Endothelial cell of umbilical vein (primary cell): ENCODE data around the gene LCLAT1. TPM values are rescaled to one million over a fixed set of nuclear protein-coding genes. Genes with fewer than 3 reads are reported as not detected.

Source experiments
- BruUV-seq: library from RNA; stranded (reverse); fragments of 400-500 nt; replicated peaks from 2 replicates; lab custom pipeline; 2021; lab: Mats Ljungman, UMichigan
- CTCF ChIA-PET: fragments of 300-600, 350-600 bp; sonication (Branson Sonifier 250); formaldehyde crosslinking; loops from one replicate; lab custom pipeline; 2021; ENCODE audit warnings: antibody characterized with exemption, inconsistent platforms; lab: Charles Lee
- POLR2A ChIA-PET: fragments of 300-600, 350-600 bp; sonication (Branson Sonifier 250); formaldehyde crosslinking; loops from one replicate; lab custom pipeline; 2021; ENCODE audit warnings: antibody characterized with exemption, inconsistent platforms; lab: Charles Lee
- DNase-seq: peaks from one replicate; pipeline ENCODE4 v3.0.0-alpha.2; 2011; ENCODE audit warnings: low read depth, low spot score
- FAIRE-seq: peaks from 2 replicates; lab custom pipeline; 2011; peaks lifted over from hg19 to GRCh38; lab: Jason Lieb, UNC
- H2AFZ ChIP-seq: 2 replicates; pipeline ENCODE4 v1.6.0; 2012; ENCODE audit warnings: low read depth, low read length, control low read depth, inconsistent platforms
- H3K27ac ChIP-seq: 2 replicates; pipeline ENCODE4 v1.5.1; 2011; ENCODE audit warnings: low read depth, mild to moderate bottlenecking, control low read depth, low read length, moderate library complexity; ENCODE audit not compliant: insufficient read depth
- H3K27me3 ChIP-seq, 2 experiments: 2 replicates each; pipeline versions ENCODE4 v1.6.0 to v1.6.1; 2011; ENCODE audit warnings: low read length in 2 of 2, mixed read lengths in 1 of 2; ENCODE audit not compliant: control insufficient read depth in 2 of 2, insufficient read depth in 2 of 2
- H3K36me3 ChIP-seq, 2 experiments: 2 replicates in 1 of 2; 3 replicates in 1 of 2; pipeline ENCODE4 v1.5.1; 2011; ENCODE audit warnings: low read length in 2 of 2, mild to moderate bottlenecking in 1 of 2, moderate library complexity in 1 of 2; ENCODE audit not compliant: control insufficient read depth in 2 of 2, insufficient read depth in 2 of 2; ENCODE audit errors: extremely low read depth in 1 of 2
- H3K4me1 ChIP-seq: 3 replicates; pipeline ENCODE4 v1.5.1; 2011; ENCODE audit warnings: mild to moderate bottlenecking, low read length; ENCODE audit not compliant: control insufficient read depth, insufficient read depth; ENCODE audit errors: extremely low read depth
- H3K4me2 ChIP-seq: 2 replicates; pipeline ENCODE4 v1.6.1; 2011; ENCODE audit warnings: low read length, control low read depth, mixed read lengths; ENCODE audit not compliant: insufficient read depth
- H3K4me3 ChIP-seq, 3 experiments: fragments of 200-600 bp in 1 of 3; sonication (generic), shearing (Covaris generic) in 1 of 3; replicated peaks in 1 of 3; 2 replicates each; pipeline ENCODE4 v1.5.1; 2011 to 2016; ENCODE audit warnings: control low read depth in 3 of 3, low read length in 3 of 3, mild to moderate bottlenecking in 2 of 3, inconsistent platforms in 1 of 3, low read depth in 1 of 3, moderate library complexity in 1 of 3; ENCODE audit not compliant: insufficient read depth in 1 of 3
- H3K79me2 ChIP-seq: 2 replicates; pipeline ENCODE4 v1.6.0; 2012; ENCODE audit warnings: low read length, inconsistent platforms; ENCODE audit not compliant: control insufficient read depth, insufficient read depth
- H3K9ac ChIP-seq: replicated peaks from 2 replicates; pipeline ENCODE3; 2011; ENCODE audit warnings: low read length, control low read depth; ENCODE audit not compliant: insufficient read depth; ENCODE audit errors: extremely low read depth
- H3K9me1 ChIP-seq: replicated peaks from 3 replicates; pipeline ENCODE4 v1.6.0; 2011; ENCODE audit warnings: mild to moderate bottlenecking, low read length; ENCODE audit not compliant: control insufficient read depth, insufficient read depth; ENCODE audit errors: extremely low read depth
- H3K9me3 ChIP-seq: replicated peaks from 2 replicates; pipeline ENCODE4 v1.5.1; 2012; ENCODE audit warnings: low read length, inconsistent platforms; ENCODE audit not compliant: control insufficient read depth, insufficient read depth
- H4K20me1 ChIP-seq: replicated peaks from 2 replicates; pipeline ENCODE3; 2011; ENCODE audit warnings: mild to moderate bottlenecking, low read length; ENCODE audit not compliant: control insufficient read depth, insufficient read depth; ENCODE audit errors: extremely low read depth
- EZH2 ChIP-seq: IDR thresholded peaks from 2 replicates; pipeline ENCODE4 v1.6.1; 2012; ENCODE audit warnings: borderline replicate concordance, low read depth, mild to moderate bottlenecking, moderate library complexity, low read length, inconsistent platforms; ENCODE audit not compliant: severe bottlenecking
- FOS ChIP-seq: IDR thresholded peaks from 2 replicates; pipeline ENCODE4 v1.6.1; 2011; ENCODE audit warnings: mild to moderate bottlenecking, low read length, moderate library complexity, borderline replicate concordance; ENCODE audit not compliant: insufficient read depth
- GATA2 ChIP-seq: IDR thresholded peaks from 2 replicates; pipeline ENCODE4 v1.7.0; 2011; ENCODE audit warnings: low read depth, mild to moderate bottlenecking, moderate library complexity, mixed read lengths, low read length; ENCODE audit not compliant: insufficient read length, insufficient read depth
- JUN ChIP-seq: IDR thresholded peaks from 2 replicates; pipeline ENCODE4 v1.6.1; 2011; ENCODE audit warnings: borderline replicate concordance, low read depth; ENCODE audit not compliant: insufficient read length, insufficient read depth
- MYC ChIP-seq: IDR thresholded peaks from one replicate; pipeline ENCODE4 v1.6.1; 2011; ENCODE audit warnings: mild to moderate bottlenecking, low read depth, low read length
- POLR2A ChIP-seq: IDR thresholded peaks from 2 replicates; pipeline ENCODE4 v1.6.1; 2012; ENCODE audit warnings: low read depth, mild to moderate bottlenecking, control low read depth, low read length
- POLR2AphosphoS5 ChIP-seq: IDR thresholded peaks from 2 replicates; pipeline ENCODE4 v1.6.1; 2012; ENCODE audit warnings: low read depth, mild to moderate bottlenecking, control low read depth, low read length, moderate library complexity; ENCODE audit not compliant: insufficient read depth
- dilution Hi-C: fragments of 300-500 bp; cut with MboI; formaldehyde crosslinking; loops from one replicate; pipeline ENCODE4 v1.15.0; 2019; ENCODE audit warnings: low sequenced_read_pairs; ENCODE audit not compliant: extremely low pct_ligation_motif_present
- intact Hi-C: fragments of 100-400 bp; cut with micrococcal nuclease; formaldehyde crosslinking; loops from one replicate; pipeline ENCODE4 v1.10.0; 2022
- polyA plus RNA-seq, 4 experiments: library from polyadenylated mRNA; depleted of rRNA in 3 of 4; stranded (reverse) in 3 of 4; unstranded in 1 of 4; fragments of >200 nt; gene quantifications; 2 replicates each; pipeline versions ENCODE4 v1.2.1 to v1.2.3, GENCODE V29; 2011 to 2012; ENCODE audit warnings: missing spikeins in 1 of 4
- total RNA-seq: library from RNA; stranded (reverse); gene quantifications from 2 replicates; pipeline ENCODE4 v1.2.3, GENCODE V29; 2021
- TF ChIP-seq, protein P1 (sequence below): IDR thresholded peaks from 2 replicates; pipeline ENCODE4 v1.6.1; 2011; ENCODE audit not compliant: insufficient read depth, insufficient read length
- TF ChIP-seq, protein P2 (sequence below), 2 donors: IDR thresholded peaks; 1 replicate in 1 of 2; 2 replicates in 1 of 2; pipeline ENCODE4 v1.5.1; 2011; ENCODE audit warnings: low read length in 2 of 2, mild to moderate bottlenecking in 2 of 2, moderate library complexity in 2 of 2, control low read depth in 1 of 2, inconsistent platforms in 1 of 2, low read depth in 1 of 2; ENCODE audit not compliant: insufficient read depth in 1 of 2; ENCODE audit errors: extremely low read depth in 1 of 2

The LCLAT1 gene
- total and polyA plus RNA-seq, 2 donors (not counting 3 experiments of a cell fraction or from before 2014, with no cell fraction given) = 6.1 to 20.8 TPM

DNA sequence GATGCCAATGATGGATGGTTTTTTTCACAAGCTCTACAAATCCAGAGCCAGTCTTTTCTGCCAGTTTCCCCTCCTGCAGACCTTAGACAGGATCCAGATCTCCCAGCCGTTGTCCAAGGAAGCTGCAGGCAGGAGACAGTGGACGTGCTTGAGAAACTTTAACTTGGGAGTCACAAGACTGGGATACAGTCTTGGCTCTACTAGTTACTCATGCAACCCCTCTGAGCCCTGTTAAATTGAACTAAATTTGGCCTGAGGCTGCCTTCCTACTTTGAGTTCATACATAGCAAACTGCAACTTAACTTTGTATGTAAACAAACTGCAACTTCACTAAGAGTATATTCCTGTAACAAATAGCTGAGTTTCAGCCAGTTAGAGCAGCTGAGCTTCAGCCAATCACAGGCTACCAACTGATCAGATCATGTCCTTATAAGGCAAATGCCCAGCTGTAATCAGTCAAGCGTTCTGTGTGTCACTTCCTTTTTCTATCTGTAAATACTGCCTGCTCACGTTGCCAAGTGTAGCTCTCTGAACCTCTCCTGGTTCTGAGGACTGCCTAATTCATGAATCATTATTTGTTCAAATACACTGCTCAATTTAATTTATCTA lies 219.3 kb downstream of the LCLAT1 start:
- peak; percentile 74 for FAIRE-seq
- H3K9ac ChIP-seq = no peak overlapping the region
- no peaks in the 10 kb centered on the region for H3K36me3 ChIP-seq
- H3K4me1 ChIP-seq = no peaks in the 10 kb centered on the region
- intact Hi-C loops = no loop called here
- H3K9me3 ChIP-seq = no peaks in the 10 kb centered on the region
- H4K20me1 ChIP-seq = no peaks in the 10 kb centered on the region
- no peak overlapping the region for H3K4me2 ChIP-seq
- peak overlapping the region; percentile 52 for H2AFZ ChIP-seq
- peak overlapping the region; percentile 73 for H3K27ac ChIP-seq
- ChIA-PET POLR2A (no interaction called here), CTCF (interaction anchor here (1.2 kb wide), 1 partner anchor 501 kb away, joined by 8 read pairs; no protein-coding TSS in a partner anchor)
- no peaks in the 10 kb centered on the region for H3K9me1 ChIP-seq
- no peak overlapping the region for H3K4me3 ChIP-seq
- no peaks in the 10 kb centered on the region for H3K27me3 ChIP-seq
- peak; percentile 23 for TF ChIP-seq POLR2AphosphoS5
- TF ChIP-seq EZH2 = no peak
- peak; percentile 34 for TF ChIP-seq GATA2
- TF ChIP-seq POLR2A = no peak
- TF ChIP-seq, protein P1, sequence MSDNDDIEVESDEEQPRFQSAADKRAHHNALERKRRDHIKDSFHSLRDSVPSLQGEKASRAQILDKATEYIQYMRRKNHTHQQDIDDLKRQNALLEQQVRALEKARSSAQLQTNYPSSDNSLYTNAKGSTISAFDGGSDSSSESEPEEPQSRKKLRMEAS = no peak
- peak; percentile 26 for TF ChIP-seq JUN
- TF ChIP-seq, protein P2, sequence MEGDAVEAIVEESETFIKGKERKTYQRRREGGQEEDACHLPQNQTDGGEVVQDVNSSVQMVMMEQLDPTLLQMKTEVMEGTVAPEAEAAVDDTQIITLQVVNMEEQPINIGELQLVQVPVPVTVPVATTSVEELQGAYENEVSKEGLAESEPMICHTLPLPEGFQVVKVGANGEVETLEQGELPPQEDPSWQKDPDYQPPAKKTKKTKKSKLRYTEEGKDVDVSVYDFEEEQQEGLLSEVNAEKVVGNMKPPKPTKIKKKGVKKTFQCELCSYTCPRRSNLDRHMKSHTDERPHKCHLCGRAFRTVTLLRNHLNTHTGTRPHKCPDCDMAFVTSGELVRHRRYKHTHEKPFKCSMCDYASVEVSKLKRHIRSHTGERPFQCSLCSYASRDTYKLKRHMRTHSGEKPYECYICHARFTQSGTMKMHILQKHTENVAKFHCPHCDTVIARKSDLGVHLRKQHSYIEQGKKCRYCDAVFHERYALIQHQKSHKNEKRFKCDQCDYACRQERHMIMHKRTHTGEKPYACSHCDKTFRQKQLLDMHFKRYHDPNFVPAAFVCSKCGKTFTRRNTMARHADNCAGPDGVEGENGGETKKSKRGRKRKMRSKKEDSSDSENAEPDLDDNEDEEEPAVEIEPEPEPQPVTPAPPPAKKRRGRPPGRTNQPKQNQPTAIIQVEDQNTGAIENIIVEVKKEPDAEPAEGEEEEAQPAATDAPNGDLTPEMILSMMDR (IDR thresholded peaks at IDR 0.05; ENCODE audit: extremely low read depth in 1 of 2, insufficient read depth in 1 of 2, low read depth in 1 of 2, low read length in 2 of 2) = no peak
- TF ChIP-seq FOS = peak; percentile 51
- TF ChIP-seq MYC = no peak
- H3K79me2 ChIP-seq = no peaks in the 10 kb centered on the region
- TSS peak; percentile 88 for BruUV-seq
- DNase-seq = peak; percentile 57
- dilution Hi-C loops = no loop called here
